NCI-H2196 (cell line): ENCODE measurements around the gene MYO7A.

Source experiments
- DNase-seq: peaks from one replicate; lab custom pipeline; 2025; ENCODE audit not compliant: unreplicated experiment; lab: John Stamatoyannopoulos, UW

The MYO7A gene

DNA sequence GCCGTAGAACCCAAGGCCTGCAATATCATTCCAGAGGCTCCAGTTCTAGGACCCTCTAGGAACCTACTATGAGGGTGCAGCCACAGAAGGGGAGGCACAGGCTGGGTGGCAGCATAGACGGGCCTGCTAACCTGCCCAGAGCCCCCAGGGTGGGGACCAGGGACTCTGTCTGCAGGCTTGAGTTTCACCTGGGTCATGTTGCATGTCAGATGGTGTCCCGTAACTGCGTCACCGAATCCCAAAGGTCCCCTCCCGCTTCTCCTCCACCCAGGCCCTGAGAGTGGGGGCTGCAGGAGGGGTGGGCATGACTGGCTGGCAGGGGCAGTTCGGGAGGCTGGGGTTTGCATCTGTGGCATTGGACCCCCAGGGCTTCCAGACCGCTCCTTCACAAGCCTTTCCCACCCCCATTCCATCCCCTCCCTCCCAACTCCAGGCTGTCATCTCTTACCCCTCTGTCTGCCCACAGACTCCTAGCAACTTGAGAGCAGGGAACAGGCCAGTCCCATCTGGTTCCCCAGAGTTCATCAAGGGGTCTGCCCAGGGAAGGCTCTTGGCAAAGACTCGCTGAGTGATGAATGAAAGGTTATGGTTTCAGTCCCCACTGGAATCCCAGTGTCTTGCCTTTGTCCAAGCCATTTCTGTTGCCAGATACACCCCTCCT lies 16.3 kb downstream of the MYO7A start:
- no peak for DNase-seq

GRCh38 chr11:77144857-77145428 lies 16.9 kb downstream of the MYO7A start:
- DNase-seq: no peak

GRCh38 chr11:77146261-77147035 lies 18.4 kb downstream of the MYO7A start:
- DNase-seq: no peak

GRCh38 chr11:77147036-77147315 lies 18.9 kb downstream of the MYO7A start:
- DNase-seq: no peak

DNA sequence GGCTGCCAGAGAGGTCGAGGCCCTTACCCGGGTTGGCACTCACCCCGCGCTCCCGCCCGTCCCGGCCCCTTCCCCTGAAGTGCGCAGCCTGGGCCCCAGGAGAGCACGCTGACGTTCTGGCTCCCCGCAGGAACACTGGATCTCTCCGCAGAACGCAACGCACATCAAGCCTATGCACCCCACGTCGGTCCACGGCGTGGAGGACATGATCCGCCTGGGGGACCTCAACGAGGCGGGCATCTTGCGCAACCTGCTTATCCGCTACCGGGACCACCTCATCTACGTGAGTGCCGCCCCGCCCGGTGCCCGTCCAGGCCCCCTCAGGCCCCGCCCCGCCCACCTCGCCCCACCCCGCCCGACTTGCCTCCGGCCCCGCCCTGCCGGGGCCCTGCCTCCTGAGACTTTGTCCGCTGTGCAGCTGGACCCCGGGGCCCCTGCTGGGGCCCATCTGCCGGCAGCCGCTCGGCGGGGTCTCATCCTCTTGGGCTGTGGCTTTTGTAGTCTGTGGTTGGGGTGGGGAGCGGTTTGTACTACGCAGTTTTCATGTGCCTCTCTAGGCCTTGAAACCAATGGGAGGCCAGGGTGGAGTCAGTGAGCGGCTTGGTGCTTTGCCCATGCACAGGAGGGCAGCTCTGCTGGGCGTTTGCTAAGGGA lies 19.7 kb downstream of the MYO7A start:
- no peak for DNase-seq

GRCh38 chr11:77148963-77149715 lies 21.1 kb downstream of the MYO7A start:
- no peak for DNase-seq

GRCh38 chr11:77149716-77150392 lies 21.8 kb downstream of the MYO7A start:
- no peak for DNase-seq

DNA sequence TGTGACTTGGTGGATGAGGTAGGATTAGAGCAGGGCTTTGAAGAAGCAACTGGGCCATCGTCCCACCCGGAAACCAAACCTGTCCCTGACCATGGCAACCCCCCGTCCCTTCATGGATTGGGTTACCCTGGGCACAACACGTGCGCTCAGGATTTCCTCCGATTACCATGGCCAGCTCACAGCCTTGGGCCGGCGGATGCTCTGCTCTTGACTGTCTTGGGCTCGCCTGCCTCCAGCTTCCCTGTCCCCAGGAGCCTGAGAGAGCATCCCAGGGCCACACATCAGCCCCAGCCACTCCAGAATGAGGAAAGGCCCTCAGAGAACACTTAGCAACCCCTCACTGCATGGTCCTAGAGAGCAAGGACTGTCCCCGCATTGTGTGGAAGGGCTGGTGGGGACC lies 22.8 kb downstream of the MYO7A start:
- no peak for DNase-seq

DNA sequence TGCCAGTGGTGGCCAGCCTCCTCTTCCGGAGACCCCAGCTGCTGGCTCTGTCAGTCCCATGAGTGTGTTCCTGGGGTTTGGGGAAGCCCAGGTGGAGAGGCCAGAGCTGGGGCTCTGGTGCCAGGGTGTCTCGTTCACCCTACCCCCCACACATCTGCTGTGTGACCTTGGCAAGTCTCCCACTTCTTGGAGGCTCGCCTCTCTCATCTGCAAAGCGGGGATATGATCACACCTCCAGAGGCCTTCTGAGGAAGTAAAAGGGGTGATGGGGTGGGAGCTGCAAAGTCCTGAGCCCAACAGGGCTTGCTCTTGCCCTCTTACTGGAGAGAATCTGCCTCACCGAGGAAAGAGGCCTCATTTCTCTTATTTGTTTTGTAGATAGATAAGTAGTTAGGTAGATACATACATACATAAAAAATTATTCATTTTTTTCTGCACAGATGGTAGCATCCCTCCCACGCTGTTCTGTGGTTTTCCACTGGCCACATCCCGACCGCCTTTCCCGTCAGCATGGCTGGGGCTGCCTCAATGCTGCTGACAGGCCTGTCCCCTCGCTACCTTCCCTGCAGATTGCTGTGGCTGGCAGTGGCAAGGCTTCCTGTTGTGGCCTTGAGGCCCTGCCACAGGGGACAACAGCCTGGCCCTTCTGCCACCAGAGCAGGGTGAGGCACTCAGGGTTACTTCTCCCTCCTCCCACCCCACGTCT lies 23.9 kb downstream of the MYO7A start:
- no peak for DNase-seq

- no peak for DNase-seq
These were observed 24.8 kb downstream of the MYO7A start for GRCh38 chr11:77152846-77153245.

DNA sequence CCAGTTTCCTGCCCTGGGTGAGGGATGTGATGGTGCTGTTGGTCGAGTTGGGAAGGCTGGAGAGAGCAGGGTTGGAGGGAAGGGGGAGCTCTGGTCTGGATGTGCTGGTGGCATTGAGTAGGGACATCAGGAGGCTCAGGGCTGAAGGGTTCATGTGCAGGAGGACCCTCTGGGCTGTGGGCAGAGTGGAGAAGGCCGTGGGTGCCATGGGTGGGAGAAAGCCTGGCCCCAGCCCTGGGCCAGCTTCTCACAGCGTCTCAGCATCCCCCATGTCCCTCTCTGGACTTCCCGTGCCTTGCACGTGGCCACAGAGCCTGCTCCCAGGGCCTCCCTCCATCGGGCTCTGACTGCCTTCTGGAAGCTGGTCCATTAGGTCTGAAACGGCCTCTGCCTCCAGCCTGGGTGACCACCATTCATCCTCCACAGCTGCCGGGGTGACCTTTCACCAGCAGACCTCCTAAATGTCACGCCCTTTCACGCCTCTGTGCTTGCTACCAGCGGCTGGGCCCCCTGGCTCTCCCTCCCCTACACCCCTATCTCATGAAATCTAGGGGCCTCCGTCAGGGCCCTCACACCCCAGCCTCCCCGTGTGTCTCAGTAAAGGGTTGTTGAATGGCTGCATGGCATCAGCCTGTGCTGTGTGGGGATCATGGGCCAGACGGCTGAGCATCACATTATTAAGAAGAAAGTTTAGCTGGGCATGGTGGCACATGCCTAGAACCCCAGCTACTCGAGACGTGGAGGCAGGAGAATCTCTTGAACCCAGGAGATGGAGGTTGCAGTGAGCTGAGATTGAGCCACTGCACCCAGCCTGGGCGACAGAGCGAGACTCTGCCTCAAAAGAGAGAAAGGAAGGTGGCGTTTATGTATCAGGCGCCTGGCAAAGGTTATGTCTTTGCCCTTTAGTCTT lies 25.5 kb downstream of the MYO7A start:
- DNase-seq: no peak

DNA sequence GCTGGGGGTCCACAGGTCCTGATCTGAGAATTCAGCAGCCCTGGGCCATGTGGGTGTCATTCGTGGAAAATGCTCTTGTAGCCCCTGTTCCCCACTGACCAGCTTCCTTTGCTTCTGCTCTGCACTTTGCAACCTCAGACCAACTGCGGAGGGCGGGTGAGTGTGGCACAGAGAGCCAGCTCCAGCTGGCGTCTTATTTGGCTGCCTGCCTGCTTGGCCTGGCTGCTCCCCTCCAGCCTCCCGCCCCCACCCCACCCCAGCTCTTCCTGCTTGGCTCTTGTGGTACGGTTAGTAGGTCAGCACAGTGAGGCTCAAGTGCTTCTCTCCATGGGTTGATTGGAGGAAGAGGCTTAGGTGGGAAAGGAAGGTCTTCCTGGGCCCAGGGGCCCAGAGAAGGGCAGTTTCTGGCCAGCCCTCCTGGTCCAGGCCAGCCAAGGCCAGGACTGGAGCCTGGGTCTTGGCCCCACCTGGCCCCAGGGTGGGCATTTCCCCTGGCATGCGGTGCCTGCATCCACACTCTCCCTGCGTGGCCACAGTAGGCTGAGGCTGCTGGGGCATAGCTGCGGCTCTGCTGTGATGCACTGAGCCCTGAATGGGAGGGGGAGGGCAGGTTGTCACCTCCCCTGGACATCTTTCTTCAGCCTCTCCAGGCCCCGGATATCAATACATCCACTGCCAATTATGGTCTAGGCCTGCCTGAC lies 26.5 kb downstream of the MYO7A start:
- DNase-seq: peak; percentile 88

DNA sequence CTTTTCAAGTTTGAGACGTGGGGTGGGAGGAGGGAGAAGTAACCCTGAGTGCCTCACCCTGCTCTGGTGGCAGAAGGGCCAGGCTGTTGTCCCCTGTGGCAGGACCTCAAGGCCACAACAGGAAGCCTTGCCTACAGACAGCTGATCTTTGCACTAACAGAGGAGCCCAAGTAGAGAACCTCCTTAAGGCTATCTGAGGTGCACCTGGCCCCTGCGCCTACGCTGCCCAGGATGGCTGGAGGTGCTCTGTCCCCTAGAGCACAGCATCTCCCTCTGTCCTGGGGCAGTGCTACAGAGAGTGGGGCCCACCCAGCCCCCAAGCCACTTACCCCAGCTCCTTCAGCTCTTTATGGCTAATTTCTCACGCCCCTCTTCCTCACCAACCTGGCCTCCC lies 27.0 kb downstream of the MYO7A start:
- no peak for DNase-seq

GRCh38 chr11:77155556-77156130 lies 27.6 kb downstream of the MYO7A start:
- no peak for DNase-seq

GRCh38 chr11:77156396-77157195 lies 28.6 kb downstream of the MYO7A start:
- DNase-seq: no peak

DNA sequence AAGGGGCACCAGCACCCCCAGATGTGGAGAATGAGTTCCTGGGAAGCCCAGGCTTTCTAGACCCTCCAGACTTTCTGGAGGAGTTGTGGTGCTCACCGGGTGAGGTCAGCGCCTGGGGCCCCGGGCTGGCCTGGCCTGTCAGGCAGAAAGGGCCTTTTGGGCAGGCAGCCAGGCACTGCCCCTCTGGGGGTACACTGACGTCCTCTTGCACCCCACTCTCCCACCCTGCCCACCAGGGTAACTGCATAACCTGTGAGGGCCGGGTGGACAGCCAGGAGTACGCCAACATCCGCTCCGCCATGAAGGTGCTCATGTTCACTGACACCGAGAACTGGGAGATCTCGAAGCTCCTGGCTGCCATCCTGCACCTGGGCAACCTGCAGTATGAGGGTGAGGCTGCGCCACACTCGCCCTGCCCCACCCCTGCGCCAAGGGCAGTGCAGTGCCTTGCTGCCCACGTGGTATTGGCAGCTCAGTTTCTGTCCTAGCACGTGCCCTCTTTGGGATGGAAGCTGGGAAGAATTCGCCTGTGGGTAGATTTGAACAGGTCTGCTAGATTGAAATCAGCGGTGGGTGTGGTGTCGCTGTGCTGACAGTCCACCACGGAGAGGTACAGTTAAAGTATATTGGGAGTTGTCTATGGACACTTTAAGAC lies 30.1 kb downstream of the MYO7A start:
- DNase-seq: no peak
